SU-DHL-6 (cell line): ENCODE data around the gene LDB2.

Experiments
- H2AFZ ChIP-seq: fragments of 200-600 bp; sonication (generic); 2 replicates; pipeline ENCODE4 v1.6.1; 2014; ENCODE audit warnings: low read depth, mild to moderate bottlenecking, moderate library complexity, mixed read lengths, antibody characterized with exemption, low read length; ENCODE audit not compliant: severe bottlenecking
- H3F3A ChIP-seq: fragments of 200-600 bp; shearing (Covaris generic); 2 replicates; pipeline ENCODE4 v1.6.0; 2016; ENCODE audit warnings: antibody characterized with exemption, mild to moderate bottlenecking; ENCODE audit not compliant: insufficient read depth
- H3K27ac ChIP-seq: fragments of 200-600 bp; sonication (generic); 2 replicates; pipeline ENCODE4 v1.5.1; 2016; ENCODE audit warnings: low read depth, mild to moderate bottlenecking, low read length, moderate library complexity, mixed read lengths
- H3K27me3 ChIP-seq: fragments of 200-600 bp; sonication (generic), shearing (Covaris generic); 2 replicates; pipeline ENCODE4 v1.6.0; 2014; ENCODE audit warnings: mild to moderate bottlenecking, low read length
- H3K36me3 ChIP-seq: fragments of 200-600 bp; sonication (generic); 2 replicates; pipeline ENCODE4 v1.6.1; 2014; ENCODE audit warnings: mild to moderate bottlenecking, low read length, mixed read lengths
- H3K4me2 ChIP-seq: fragments of 300-600, 200-600 bp; shearing (Covaris generic), sonication (generic); 2 replicates; pipeline ENCODE4 v1.6.0; 2014; ENCODE audit warnings: low read length, low read depth, mild to moderate bottlenecking; ENCODE audit not compliant: poor library complexity, severe bottlenecking
- H3K4me3 ChIP-seq: fragments of 200-600 bp; sonication (generic); 2 replicates; pipeline ENCODE4 v1.5.1; 2014; ENCODE audit warnings: antibody characterized with exemption, low read length, mild to moderate bottlenecking, mixed read lengths; ENCODE audit not compliant: insufficient read depth, poor library complexity, severe bottlenecking
- H3K79me2 ChIP-seq: fragments of 200-600 bp; sonication (generic); 2 replicates; pipeline ENCODE4 v1.6.1; 2014; ENCODE audit warnings: mild to moderate bottlenecking, low read length, moderate library complexity; ENCODE audit not compliant: insufficient read depth
- H3K9ac ChIP-seq: fragments of 200-600 bp; sonication (generic); 2 replicates; pipeline ENCODE4 v1.7.0; 2014; ENCODE audit warnings: mild to moderate bottlenecking, low read length
- H3K9me2 ChIP-seq: fragments of 200-600 bp; sonication (generic); replicated peaks from 2 replicates; pipeline ENCODE4 v1.6.1; 2014; ENCODE audit warnings: low read length; ENCODE audit not compliant: insufficient read depth
- H3K9me3 ChIP-seq: fragments of 200-600 bp; sonication (generic); 2 replicates; pipeline ENCODE4 v1.6.1; 2014; ENCODE audit warnings: low read length, mixed read lengths; ENCODE audit not compliant: insufficient read depth
- H4K20me1 ChIP-seq: fragments of 200-600 bp; sonication (generic); 2 replicates; pipeline ENCODE4 v1.6.1; 2014; ENCODE audit warnings: low read depth, mild to moderate bottlenecking, antibody characterized with exemption, low read length, moderate library complexity, mixed read lengths
- CTCF ChIP-seq: fragments of 200-600 bp; sonication (generic); IDR thresholded peaks from one replicate; pipeline ENCODE4 v1.5.1; 2017; ENCODE audit warnings: antibody characterized with exemption, mild to moderate bottlenecking, low read length, moderate library complexity; ENCODE audit not compliant: insufficient read depth, poor library complexity, severe bottlenecking
- EZH2phosphoT487 ChIP-seq: fragments of 200-600 bp; sonication (generic), shearing (Covaris generic); conservative IDR thresholded peaks from 2 replicates; pipeline ENCODE4 v1.6.1; 2018; ENCODE audit warnings: mild to moderate bottlenecking, antibody characterized with exemption, low read length, moderate library complexity, mixed read lengths

Gene LDB2

GRCh38 chr4:16912896-16913295 lies 14.5 kb upstream of the LDB2 start:
- H3K36me3 ChIP-seq: no peaks in the 10 kb centered on the region
- no peak overlapping the region for H3K4me3 ChIP-seq

GRCh38 chr4:16909281-16909680 lies 10.8 kb upstream of the LDB2 start:
- no peak overlapping the region for H3K9ac ChIP-seq
- no peak overlapping the region for H2AFZ ChIP-seq
- no peak overlapping the region for H3K4me2 ChIP-seq
- H3K27ac ChIP-seq: no peak overlapping the region
- no peaks in the 10 kb centered on the region for H3K36me3 ChIP-seq
- H3K9me2 ChIP-seq: no peaks in the 10 kb centered on the region
- H3K27me3 ChIP-seq: no peaks in the 10 kb centered on the region
- no peaks in the 10 kb centered on the region for H3F3A ChIP-seq
- no peak for TF ChIP-seq CTCF
- no peak for TF ChIP-seq EZH2phosphoT487
- H3K79me2 ChIP-seq: no peaks in the 10 kb centered on the region
- no peaks in the 10 kb centered on the region for H4K20me1 ChIP-seq
- H3K9me3 ChIP-seq: no peaks in the 10 kb centered on the region
- H3K4me3 ChIP-seq: no peak overlapping the region

More at GRCh38 chr4:16912896-16913295, 14.5 kb upstream of the LDB2 start:
- H4K20me1 ChIP-seq: no peaks in the 10 kb centered on the region
- H3F3A ChIP-seq: no peaks in the 10 kb centered on the region
- no peak overlapping the region for H2AFZ ChIP-seq
- H3K27me3 ChIP-seq: no peaks in the 10 kb centered on the region
- no peak overlapping the region for H3K4me2 ChIP-seq
- no peak overlapping the region for H3K27ac ChIP-seq
- no peak overlapping the region for H3K9ac ChIP-seq
- H3K9me3 ChIP-seq: no peaks in the 10 kb centered on the region
- no peaks in the 10 kb centered on the region for H3K79me2 ChIP-seq
- TF ChIP-seq EZH2phosphoT487 (no peak), CTCF (no peak)
- H3K9me2 ChIP-seq: no peaks in the 10 kb centered on the region

- Histone ChIP-seq H3K79me2 (no peaks in the 10 kb centered on the region), H3K36me3 (no peaks in the 10 kb centered on the region), H2AFZ (no peak overlapping the region), H3K9ac (no peak overlapping the region), H3K9me2 (no peaks in the 10 kb centered on the region), H3K4me3 (no peak overlapping the region), H3F3A (no peaks in the 10 kb centered on the region), H4K20me1 (no peaks in the 10 kb centered on the region), H3K27me3 (no peaks in the 10 kb centered on the region), H3K27ac (no peak overlapping the region), H3K4me2 (no peak overlapping the region), H3K9me3 (no peaks in the 10 kb centered on the region)
- TF ChIP-seq EZH2phosphoT487 (no peak), CTCF (no peak)
Observed at GRCh38 chr4:16908377-16909021, 10.1 kb upstream of the LDB2 start.
